CD4-positive, alpha-beta T cell (primary cell): ENCODE measurements around the gene SRBD1. TPM values are rescaled to one million over a fixed set of nuclear protein-coding genes. Genes with fewer than 3 reads are reported as not detected.

Source experiments
- ATAC-seq: fragments of 200-7000 bp; cut with Tn5 transposase; one replicate; pipeline ENCODE4 v1.10.0; 2022; ENCODE audit warnings: mild to moderate bottlenecking; ENCODE audit not compliant: poor library complexity
- CTCF ChIA-PET: fragments of 350-600 bp; sonication (Branson Sonifier 250); formaldehyde crosslinking; loops from one replicate; lab custom pipeline; 2021; ENCODE audit warnings: antibody characterized with exemption, inconsistent platforms; lab: Charles Lee
- POLR2A ChIA-PET: fragments of 350-600 bp; sonication (Branson Sonifier 250); formaldehyde crosslinking; loops from one replicate; lab custom pipeline; 2021; ENCODE audit warnings: antibody characterized with exemption, inconsistent platforms; lab: Charles Lee
- DNase-seq, 14 experiments: peaks; one replicate each; pipeline ENCODE4 v3.0.0-alpha.2; 2013 to 2020; ENCODE audit warnings: mixed read lengths in 2 of 14
- H3K27ac ChIP-seq, 2 donors: one replicate each; pipeline versions ENCODE4 v1.5.1 to v1.7.0; 2013; ENCODE audit warnings: low read length in 2 of 2, low read depth in 1 of 2, mild to moderate bottlenecking in 1 of 2
- H3K27me3 ChIP-seq, 2 experiments: 1 replicate in 1 of 2; 2 replicates in 1 of 2; pipeline versions ENCODE4 v1.6.1 to v1.7.0; 2013; ENCODE audit warnings: low read length in 2 of 2, control low read depth in 1 of 2, mild to moderate bottlenecking in 1 of 2, moderate library complexity in 1 of 2; ENCODE audit not compliant: insufficient read depth in 2 of 2, control insufficient read depth in 1 of 2
- H3K36me3 ChIP-seq: one replicate; pipeline ENCODE4 v1.6.1; 2013; ENCODE audit warnings: low read length, control low read depth; ENCODE audit not compliant: insufficient read depth
- H3K4me1 ChIP-seq: one replicate; pipeline ENCODE4 v1.6.1; 2013; ENCODE audit warnings: low read length, control low read depth; ENCODE audit not compliant: insufficient read depth
- H3K4me3 ChIP-seq: one replicate; pipeline ENCODE4 v1.5.1; 2013; ENCODE audit warnings: mild to moderate bottlenecking, low read length, moderate library complexity
- H3K9me3 ChIP-seq, 2 experiments: 1 replicate in 1 of 2; 2 replicates in 1 of 2; pipeline versions ENCODE4 v1.6.1 to v1.7.0; 2013; ENCODE audit warnings: low read length in 2 of 2, mild to moderate bottlenecking in 2 of 2, control low read depth in 1 of 2, moderate library complexity in 1 of 2; ENCODE audit not compliant: control insufficient read depth in 1 of 2, insufficient read depth in 1 of 2
- H3K27ac Mint-ChIP-seq: one replicate; pipeline ENCODE4 v1.8.0; 2020; ENCODE audit warnings: mixed read lengths
- H3K27me3 Mint-ChIP-seq: one replicate; pipeline ENCODE4 v1.8.0; 2021; ENCODE audit warnings: mixed read lengths
- H3K36me3 Mint-ChIP-seq: one replicate; pipeline ENCODE4 v1.8.0; 2021; ENCODE audit warnings: low read depth, mixed read lengths
- H3K4me1 Mint-ChIP-seq: one replicate; pipeline ENCODE4 v1.8.0; 2021; ENCODE audit warnings: low read depth, mixed read lengths
- H3K4me3 Mint-ChIP-seq: one replicate; pipeline ENCODE4 v1.8.0; 2020; ENCODE audit warnings: mild to moderate bottlenecking, mixed read lengths
- H3K9me3 Mint-ChIP-seq: one replicate; pipeline ENCODE4 v1.8.0; 2020; ENCODE audit warnings: mixed read lengths
- intact Hi-C, 2 experiments: fragments of 100-400 bp; cut with DNase I in 1 of 2; cut with micrococcal nuclease in 1 of 2; formaldehyde crosslinking; loops; one replicate each; pipeline versions ENCODE4 v1.15.1 to v1.9.0; 2023 to 2025; cut with DNase I, micrococcal nuclease
- total RNA-seq, 174 experiments: library from RNA in 2 of 174; stranded (reverse) in 2 of 174; gene quantifications; one replicate each; pipeline ENCODE4 v1.2.3 and lab custom pipeline; 2021 to 2026
- TF ChIP-seq, protein P1 (sequence below): fragments of 200-600 bp; IDR thresholded peaks from one replicate; pipeline ENCODE4 v1.8.0; 2022; ENCODE audit warnings: antibody characterized with exemption, mild to moderate bottlenecking

SRBD1 gene
- total RNA-seq, 2 experiments from 2014 or later: 14.2 to 16.0 TPM

DNA sequence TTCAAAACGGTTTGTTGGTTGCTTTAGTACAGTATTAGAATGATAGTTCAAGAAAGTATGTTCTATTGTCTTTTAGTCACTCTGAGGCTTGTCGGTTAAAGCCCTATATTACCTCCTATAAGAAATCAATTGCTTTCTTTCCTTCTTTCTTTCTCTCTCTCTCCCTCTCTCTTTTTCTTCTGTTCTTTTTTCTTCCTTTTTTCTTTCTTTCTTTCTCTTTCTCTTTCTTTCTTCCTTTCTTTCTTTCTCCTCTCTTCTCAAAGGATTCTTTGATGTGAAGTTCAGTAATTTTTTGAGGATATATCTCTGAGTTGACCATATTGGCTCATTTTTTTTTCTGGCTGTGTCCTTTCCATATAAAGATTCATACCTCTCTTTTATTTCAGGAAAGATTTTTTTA lies 249.4 kb downstream of the SRBD1 start:
- Mint-ChIP-seq H3K4me1 (no peaks in the 10 kb centered on the region), H3K4me3 (no peak overlapping the region), H3K27ac (no peak overlapping the region), H3K9me3 (no peaks in the 10 kb centered on the region), H3K27me3 (no peaks in the 10 kb centered on the region), H3K36me3 (no peaks in the 10 kb centered on the region)
- intact Hi-C loops: no loop called here
- no peak for ATAC-seq
- Histone ChIP-seq H3K27ac (no peak overlapping the region), H3K27me3 (no peaks in the 10 kb centered on the region), H3K9me3 (no peaks in the 10 kb centered on the region), H3K36me3 (no peaks in the 10 kb centered on the region), H3K4me1 (no peaks in the 10 kb centered on the region), H3K4me3 (no peak overlapping the region)
- no peak for DNase-seq
- ChIA-PET CTCF (no interaction called here), POLR2A (no interaction called here)
- TF ChIP-seq, protein P1, sequence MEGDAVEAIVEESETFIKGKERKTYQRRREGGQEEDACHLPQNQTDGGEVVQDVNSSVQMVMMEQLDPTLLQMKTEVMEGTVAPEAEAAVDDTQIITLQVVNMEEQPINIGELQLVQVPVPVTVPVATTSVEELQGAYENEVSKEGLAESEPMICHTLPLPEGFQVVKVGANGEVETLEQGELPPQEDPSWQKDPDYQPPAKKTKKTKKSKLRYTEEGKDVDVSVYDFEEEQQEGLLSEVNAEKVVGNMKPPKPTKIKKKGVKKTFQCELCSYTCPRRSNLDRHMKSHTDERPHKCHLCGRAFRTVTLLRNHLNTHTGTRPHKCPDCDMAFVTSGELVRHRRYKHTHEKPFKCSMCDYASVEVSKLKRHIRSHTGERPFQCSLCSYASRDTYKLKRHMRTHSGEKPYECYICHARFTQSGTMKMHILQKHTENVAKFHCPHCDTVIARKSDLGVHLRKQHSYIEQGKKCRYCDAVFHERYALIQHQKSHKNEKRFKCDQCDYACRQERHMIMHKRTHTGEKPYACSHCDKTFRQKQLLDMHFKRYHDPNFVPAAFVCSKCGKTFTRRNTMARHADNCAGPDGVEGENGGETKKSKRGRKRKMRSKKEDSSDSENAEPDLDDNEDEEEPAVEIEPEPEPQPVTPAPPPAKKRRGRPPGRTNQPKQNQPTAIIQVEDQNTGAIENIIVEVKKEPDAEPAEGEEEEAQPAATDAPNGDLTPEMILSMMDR: no peak

DNA sequence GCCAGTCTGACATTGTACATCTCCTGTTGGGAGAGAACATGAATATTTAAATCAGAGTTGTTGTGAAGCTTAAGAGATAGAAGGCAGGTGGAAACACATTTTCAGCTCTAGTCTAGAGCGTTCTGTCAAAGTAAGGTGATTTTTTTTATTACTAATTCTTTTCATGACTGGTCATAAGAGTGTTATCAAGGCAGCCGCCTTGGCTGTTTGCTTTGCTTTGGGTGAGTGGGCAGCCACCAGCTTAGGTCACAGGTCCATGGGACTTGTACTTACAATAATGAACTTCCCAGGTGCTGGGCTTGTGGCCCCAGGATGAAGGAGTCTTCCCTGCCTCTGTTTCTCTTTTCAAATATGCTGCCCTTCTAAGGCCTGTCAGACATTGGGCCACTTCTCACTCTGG lies 256.3 kb downstream of the SRBD1 start:
- POLR2A ChIA-PET: no interaction called here
- no peak overlapping the region for H3K4me3 Mint-ChIP-seq
- CTCF ChIA-PET: no interaction called here

DNA sequence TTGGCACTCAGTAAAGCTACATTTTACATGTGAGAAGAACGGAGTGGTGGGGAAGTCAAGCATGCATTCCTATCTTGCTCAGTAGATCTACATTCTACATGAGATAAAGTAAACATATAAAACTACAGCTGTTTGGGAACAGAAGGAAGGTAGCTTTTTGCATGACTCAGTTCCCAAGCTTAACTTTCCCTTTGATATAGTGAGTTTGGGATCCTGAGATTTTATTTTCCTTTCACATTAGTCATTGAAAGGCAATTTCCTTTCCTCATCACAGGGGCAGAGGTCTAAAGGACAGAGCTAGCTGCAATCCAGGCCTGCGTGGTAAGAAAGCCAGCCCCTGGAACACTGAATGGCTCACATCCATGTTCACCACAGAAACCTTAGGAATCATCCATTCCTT lies 257.2 kb downstream of the SRBD1 start:
- no peaks in the 10 kb centered on the region for H3K36me3 Mint-ChIP-seq
- no peaks in the 10 kb centered on the region for H3K4me1 Mint-ChIP-seq

More for the DNA sequence above, 256.3 kb downstream of the SRBD1 start:
- TF ChIP-seq, protein P1: no peak
- no peak overlapping the region for H3K27ac Mint-ChIP-seq
- no peaks in the 10 kb centered on the region for H3K27me3 ChIP-seq
- no peaks in the 10 kb centered on the region for H3K9me3 Mint-ChIP-seq
- no peaks in the 10 kb centered on the region for H3K4me1 Mint-ChIP-seq
- no peaks in the 10 kb centered on the region for H3K9me3 ChIP-seq
- H3K36me3 ChIP-seq: no peaks in the 10 kb centered on the region
- H3K27me3 Mint-ChIP-seq: no peaks in the 10 kb centered on the region
- H3K4me3 ChIP-seq: no peak overlapping the region
- DNase-seq: no peak
- no peaks in the 10 kb centered on the region for H3K36me3 Mint-ChIP-seq
- no peaks in the 10 kb centered on the region for H3K4me1 ChIP-seq
- H3K27ac ChIP-seq: no peak overlapping the region
- intact Hi-C loops: no loop called here
- ATAC-seq: no peak

More for the DNA sequence above, 257.2 kb downstream of the SRBD1 start:
- no peaks in the 10 kb centered on the region for H3K27me3 ChIP-seq
- no peaks in the 10 kb centered on the region for H3K9me3 ChIP-seq
- no peak for DNase-seq
- no peak overlapping the region for H3K4me3 Mint-ChIP-seq
- no peak for ATAC-seq
- ChIA-PET POLR2A (no interaction called here), CTCF (no interaction called here)
- H3K27me3 Mint-ChIP-seq: no peaks in the 10 kb centered on the region
- no peak overlapping the region for H3K27ac ChIP-seq
- intact Hi-C loops: no loop called here
- no peaks in the 10 kb centered on the region for H3K4me1 ChIP-seq
- no peaks in the 10 kb centered on the region for H3K9me3 Mint-ChIP-seq
- TF ChIP-seq, protein P1: no peak
- H3K4me3 ChIP-seq: no peak overlapping the region
- no peak overlapping the region for H3K27ac Mint-ChIP-seq
- no peaks in the 10 kb centered on the region for H3K36me3 ChIP-seq
